Astrocyte (in vitro differentiated cells and primary cell): ENCODE results near the gene MMP24OS.

Source experiments
- CTCF ChIP-seq: IDR thresholded peaks from 2 replicates; pipeline ENCODE4 v1.5.1; 2011; ENCODE audit warnings: low read depth, mild to moderate bottlenecking, inconsistent platforms, low read length, moderate library complexity; ENCODE audit not compliant: insufficient read depth
- EZH2 ChIP-seq: IDR thresholded peaks from 2 replicates; pipeline ENCODE4 v1.6.1; 2012; ENCODE audit warnings: mild to moderate bottlenecking, low read length, inconsistent platforms; ENCODE audit not compliant: insufficient read depth

GRCh38 chr20:35311409-35311808, 33.5 kb upstream of the MMP24OS start:
- TF ChIP-seq CTCF = no peak
- TF ChIP-seq EZH2 = no peak
